K562 (cell line): Measurements from ENCODE around the gene VKORC1. TPM values are rescaled to one million over a fixed set of nuclear protein-coding genes. Genes with fewer than 3 reads are reported as not detected.
A peak's percentile ranks its signal among the peaks of the same experiment; 100 is the strongest.

Experiments used
- BCL6 ChIP-seq: fragments of 250-450 bp; sonication (Bioruptor Pico); IDR thresholded peaks from 2 replicates; pipeline ENCODE4 v1.4.0; 2020
- CBFA2T3 ChIP-seq: fragments of 450-650 bp; IDR thresholded peaks from 2 replicates; pipeline ENCODE4 v1.6.1; 2017
- CBX3 ChIP-seq, 2 experiments: IDR thresholded peaks; 1 replicate in 1 of 2; 2 replicates in 1 of 2; pipeline ENCODE4 v1.6.1; 2012; ENCODE audit warnings: inconsistent platforms in 2 of 2, low read length in 2 of 2, borderline replicate concordance in 1 of 2, control low read depth in 1 of 2
- CCAR2 ChIP-seq: fragments of 200-400 bp; formaldehyde crosslinking; IDR thresholded peaks from 2 replicates; pipeline ENCODE4 v1.6.1; 2017; ENCODE audit warnings: mild to moderate bottlenecking, low read depth, low read length
- ELK3 ChIP-seq: fragments of 450-650 bp; formaldehyde crosslinking; IDR thresholded peaks from 2 replicates; pipeline ENCODE4 v1.4.0; 2020; ENCODE audit warnings: mild to moderate bottlenecking
- FOXP1 ChIP-seq: sonication (generic); formaldehyde crosslinking; IDR thresholded peaks from 2 replicates; pipeline ENCODE4 v1.8.0; 2022; ENCODE audit warnings: mild to moderate bottlenecking, missing genetic modification reagents
- NCOA2 ChIP-seq, 2 experiments: fragments of 450-650 bp; IDR thresholded peaks; 2 replicates each; pipeline ENCODE4 v1.6.1; 2018; ENCODE audit warnings: mild to moderate bottlenecking in 2 of 2, moderate library complexity in 1 of 2; ENCODE audit not compliant: partially characterized antibody in 2 of 2
- NELFE ChIP-seq: IDR thresholded peaks from 2 replicates; pipeline ENCODE4 v1.6.1; 2011; ENCODE audit warnings: mild to moderate bottlenecking; ENCODE audit not compliant: insufficient read depth, insufficient read length
- OTX1 ChIP-seq: fragments of 450-650 bp; formaldehyde crosslinking; IDR thresholded peaks from 2 replicates; pipeline ENCODE4 v1.4.0; 2022; ENCODE audit warnings: mild to moderate bottlenecking
- POLR2B ChIP-seq: fragments of 450-650 bp; IDR thresholded peaks from 2 replicates; pipeline ENCODE4 v1.6.1; 2018; ENCODE audit warnings: low read depth; ENCODE audit not compliant: partially characterized antibody
- ZFP91 ChIP-seq: sonication (generic); formaldehyde crosslinking; IDR thresholded peaks from 2 replicates; pipeline ENCODE4 v1.8.0; 2022; ENCODE audit warnings: mild to moderate bottlenecking, missing genetic modification reagents
- ZNF175 ChIP-seq: fragments of 200-800 bp; sonication (Bioruptor generic); IDR thresholded peaks from 2 replicates; pipeline ENCODE4 v1.6.1; 2016; ENCODE audit warnings: low read depth, mild to moderate bottlenecking, missing genetic modification characterization, missing compliant biosample characterization
- polyA plus RNA-seq, 8 experiments: library from polyadenylated mRNA; depleted of rRNA in 4 of 8; stranded (reverse) in 5 of 8; unstranded in 3 of 8; fragments of >200 nt; fragmentation: Nextera tagmentation in 2 of 8; fragmentation: Illumina TruSeq in 1 of 8; extraction: Ambion mirVana in 2 of 8; extraction: Trizol in 1 of 8; gene quantifications; 2 replicates each; pipeline versions ENCODE4 v1.2.1 to v1.2.3, GENCODE V29; 2011 to 2014; ENCODE audit warnings: inconsistent platforms in 1 of 8, missing spikeins in 1 of 8
- total RNA-seq, 7 experiments: library from RNA; depleted of rRNA in 6 of 7; stranded (reverse); fragments of >200 nt in 6 of 7; fragmentation: Illumina TruSeq in 2 of 7; extraction: Trizol in 2 of 7; gene quantifications; 2 replicates each; pipeline versions ENCODE4 v1.2.1 to v1.2.3, GENCODE V29; 2011 to 2021; ENCODE audit warnings: low replicate concordance in 1 of 7
- TF ChIP-seq, protein P1 (sequence below): fragments of 450-650 bp; conservative IDR thresholded peaks from 2 replicates; pipeline ENCODE4 v1.6.1; 2016; ENCODE audit warnings: missing genetic modification characterization, low read depth, mild to moderate bottlenecking, control low read depth, missing compliant biosample characterization

The VKORC1 gene
- total and polyA plus RNA-seq, 9 of the 15 experiments (the other 6 are each of a cell fraction or from before 2014, with no cell fraction given): 30.0 to 119 (median 62.1) TPM

- TF ChIP-seq POLR2B (peak; percentile 22), ZFP91 (CRISPR knock-in tag) (0 out of 2 replicates have a peak, but pooled peaks have one; percentile 31), FOXP1 (CRISPR knock-in tag) (no peak), NCOA2 (IDR thresholded peaks at IDR 0.05; ENCODE audit: partially characterized antibody in 2 of 2) (no peak), CBX3 (IDR thresholded peaks at IDR 0.05; ENCODE audit: borderline replicate concordance in 1 of 2, low read length in 2 of 2) (no peak), NELFE (no peak), BCL6 (CRISPR knock-in tag) (no peak), ELK3 (CRISPR knock-in tag) (no peak), CCAR2 (no peak), OTX1 (no peak), CBFA2T3 (peak; percentile 30; the same call in 1 of the 2 replicates), ZNF175 (CRISPR knock-in tag) (no peak)
- TF ChIP-seq, protein P1, sequence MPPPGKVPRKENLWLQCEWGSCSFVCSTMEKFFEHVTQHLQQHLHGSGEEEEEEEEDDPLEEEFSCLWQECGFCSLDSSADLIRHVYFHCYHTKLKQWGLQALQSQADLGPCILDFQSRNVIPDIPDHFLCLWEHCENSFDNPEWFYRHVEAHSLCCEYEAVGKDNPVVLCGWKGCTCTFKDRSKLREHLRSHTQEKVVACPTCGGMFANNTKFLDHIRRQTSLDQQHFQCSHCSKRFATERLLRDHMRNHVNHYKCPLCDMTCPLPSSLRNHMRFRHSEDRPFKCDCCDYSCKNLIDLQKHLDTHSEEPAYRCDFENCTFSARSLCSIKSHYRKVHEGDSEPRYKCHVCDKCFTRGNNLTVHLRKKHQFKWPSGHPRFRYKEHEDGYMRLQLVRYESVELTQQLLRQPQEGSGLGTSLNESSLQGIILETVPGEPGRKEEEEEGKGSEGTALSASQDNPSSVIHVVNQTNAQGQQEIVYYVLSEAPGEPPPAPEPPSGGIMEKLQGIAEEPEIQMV (tag): no peak
Observed at GRCh38 chr16:31135535-31136286, 41.1 kb upstream of the VKORC1 start, which contains the start of gene PRSS8 (continued).
